ENCODE results near the gene CAB39. TPM values are rescaled to one million over a fixed set of nuclear protein-coding genes. Genes with fewer than 3 reads are reported as not detected.

CAB39 gene
- total RNA-seq: 41.0 and 42.9 TPM in 2 replicates

GRCh38 chr2:230712443-230713330 is at the start of gene CAB39:
TSS of gene CAB39 (plus strand) at chr2:230712842. CDS start at chr2:230760002, 47,160 bp downstream.

GRCh38 chr2:230864605-230865306 is 152.1 kb downstream of the CAB39 start, which contains the start of gene ITM2C:
TSS of gene ITM2C (plus strand) at chr2:230864942. CDS start at chr2:230865026, 84 bp downstream.

Other genes starting within 250 kb of the CAB39 start
- 194 and 311 TPM in 2 replicates for gene ITM2C, start 152.1 kb downstream of the CAB39 start, total RNA-seq
- not detected in 2 replicates for gene GPR55, start 212.4 kb downstream of the CAB39 start, total RNA-seq

Data from epithelial cell of alveolus of lung (primary cell).